HG03196 (cell line): Measurements from ENCODE around the gene BTNL9.
"Not testable (repeated sequence)": the region's sequence is repeated elsewhere in the genome, so short reads cannot be mapped to it uniquely, and the experiment has no call there.

Experiments used
- ATAC-seq: cut with Tn5 transposase; IDR thresholded peaks from one replicate; pipeline ENCODE4 v1.9.1; 2021; ENCODE audit not compliant: unreplicated experiment

The BTNL9 gene

DNA sequence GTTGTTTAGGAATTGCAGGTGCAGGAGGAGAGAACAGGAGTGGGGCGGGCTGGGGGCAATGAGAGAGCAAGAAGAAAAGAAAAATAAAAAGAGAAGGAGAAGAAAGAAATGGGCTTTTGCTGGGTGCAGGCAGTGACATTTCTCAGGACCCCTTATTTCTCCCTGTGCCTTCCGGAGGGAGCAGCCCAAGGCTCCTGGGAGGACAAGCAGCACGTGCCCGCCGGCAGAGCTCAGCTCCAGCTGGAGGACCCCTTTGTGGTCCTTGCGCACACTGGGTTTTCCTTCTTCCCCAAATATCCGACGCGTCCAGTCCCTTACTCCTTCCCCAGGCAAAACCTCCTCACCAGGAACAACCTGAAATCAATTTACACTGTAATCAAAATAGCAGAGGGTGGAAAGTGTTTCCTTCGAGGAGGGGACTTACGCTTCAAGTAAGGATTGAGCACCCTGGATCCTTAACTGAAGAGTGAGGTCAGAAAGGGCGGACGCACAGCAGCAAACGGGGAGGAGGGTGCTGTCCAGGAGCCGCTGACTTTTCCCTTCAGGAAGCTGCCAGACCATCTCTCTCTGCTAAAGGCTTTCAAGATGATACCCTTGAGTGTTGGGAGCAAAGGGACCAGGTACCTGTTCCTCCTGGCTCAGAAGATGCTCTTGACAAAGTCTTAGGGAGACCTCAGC, 2.1 kb downstream of the BTNL9 start:
- no peak for ATAC-seq

DNA sequence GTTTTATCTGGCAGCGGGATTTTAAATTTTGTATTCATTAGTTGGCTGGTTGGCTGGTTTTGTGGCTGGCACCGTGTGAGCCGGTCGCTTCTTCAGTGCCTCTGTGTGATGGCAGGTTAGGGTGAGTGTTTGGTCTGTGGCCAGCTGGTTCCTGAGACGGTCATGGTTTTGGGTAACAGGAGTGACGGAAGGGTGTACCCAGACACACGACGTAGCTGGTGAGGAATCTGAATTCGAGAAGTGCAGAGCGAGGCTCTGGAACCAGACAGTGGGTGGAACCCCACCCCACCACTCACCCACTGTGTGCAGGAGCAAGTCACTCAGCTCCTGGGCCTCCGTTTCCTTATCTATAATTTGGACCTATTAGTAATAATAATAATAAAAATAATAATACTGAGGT, 2.7 kb downstream of the BTNL9 start:
- ATAC-seq = no peak

DNA sequence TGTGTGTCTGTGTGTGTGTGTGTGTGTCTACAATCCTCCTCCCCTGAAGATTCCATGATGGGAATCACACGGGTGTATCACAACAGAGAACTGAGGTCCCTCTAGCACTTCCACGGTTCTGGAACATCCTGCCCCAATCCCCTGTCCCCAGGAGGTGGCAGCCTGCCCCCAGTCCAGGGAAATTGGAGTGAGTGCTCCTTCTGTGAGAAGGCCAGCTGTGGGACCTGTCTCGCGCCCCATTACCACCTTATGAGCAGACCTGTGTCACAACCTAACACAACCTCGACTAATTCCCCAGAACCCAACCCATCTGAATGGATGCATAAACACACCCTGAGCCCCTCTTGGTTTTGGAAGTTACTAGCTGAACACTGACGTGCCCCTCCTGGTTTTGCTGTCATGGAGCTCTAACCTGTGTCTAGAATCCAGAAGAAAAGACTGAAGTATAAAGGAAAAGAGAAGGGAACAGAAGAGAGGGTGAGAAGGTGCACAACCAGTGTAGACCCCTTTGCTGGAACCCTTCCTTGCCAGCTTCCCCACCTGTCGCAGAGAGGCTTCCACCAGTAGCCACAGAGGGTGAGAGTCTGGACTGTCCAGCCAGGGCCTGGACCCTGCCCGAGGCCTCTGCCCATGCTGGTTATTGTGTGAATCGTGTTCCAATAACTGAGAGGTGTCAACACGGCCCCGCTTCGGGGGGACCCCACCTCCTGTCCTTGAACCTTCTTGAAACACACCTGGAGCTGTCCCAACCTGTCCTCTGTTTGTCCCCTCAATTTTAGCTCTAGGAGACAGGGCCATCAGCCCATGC, 3.4 kb downstream of the BTNL9 start:
- ATAC-seq = no peak

- no peak for ATAC-seq
Observed at GRCh38 chr5:181044093-181044599, 4.1 kb downstream of the BTNL9 start.

GRCh38 chr5:181044662-181045305, 4.7 kb downstream of the BTNL9 start:
- no peak for ATAC-seq

DNA sequence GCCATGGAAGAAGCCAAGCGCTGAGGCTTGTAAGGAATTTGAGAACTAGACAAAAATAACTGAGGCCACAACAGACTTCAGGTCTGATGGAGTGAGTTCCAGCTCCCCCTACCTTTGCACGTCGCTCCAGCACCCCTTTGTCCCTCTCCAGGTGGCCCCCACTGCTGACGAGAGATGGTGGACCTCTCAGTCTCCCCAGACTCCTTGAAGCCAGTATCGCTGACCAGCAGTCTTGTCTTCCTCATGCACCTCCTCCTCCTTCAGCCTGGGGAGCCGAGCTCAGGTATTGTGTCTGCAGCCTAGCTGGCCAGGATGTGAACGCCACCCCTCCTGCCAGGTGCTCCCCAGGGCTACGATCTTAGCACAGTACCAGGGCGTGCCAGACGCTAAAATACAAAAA, 5.2 kb downstream of the BTNL9 start:
- ATAC-seq = no peak

DNA sequence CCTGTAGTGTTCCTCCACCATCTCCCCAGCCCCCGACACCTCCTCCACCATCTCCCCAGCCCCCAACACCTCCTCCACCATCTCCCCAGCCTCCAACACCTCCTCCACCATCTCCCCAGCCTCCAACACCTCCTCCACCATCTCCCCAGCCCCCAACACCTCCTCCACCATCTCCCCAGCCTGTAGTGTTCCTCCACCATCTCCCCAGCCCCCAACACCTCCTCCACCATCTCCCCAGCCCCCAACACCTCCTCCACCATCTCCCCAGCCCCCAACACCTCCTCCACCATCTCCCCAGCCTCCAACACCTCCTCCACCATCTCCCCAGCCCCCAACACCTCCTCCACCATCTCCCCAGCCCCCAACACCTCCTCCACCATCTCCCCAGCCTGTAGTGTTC, 5.8 kb downstream of the BTNL9 start:
- ATAC-seq = not testable (repeated sequence)

DNA sequence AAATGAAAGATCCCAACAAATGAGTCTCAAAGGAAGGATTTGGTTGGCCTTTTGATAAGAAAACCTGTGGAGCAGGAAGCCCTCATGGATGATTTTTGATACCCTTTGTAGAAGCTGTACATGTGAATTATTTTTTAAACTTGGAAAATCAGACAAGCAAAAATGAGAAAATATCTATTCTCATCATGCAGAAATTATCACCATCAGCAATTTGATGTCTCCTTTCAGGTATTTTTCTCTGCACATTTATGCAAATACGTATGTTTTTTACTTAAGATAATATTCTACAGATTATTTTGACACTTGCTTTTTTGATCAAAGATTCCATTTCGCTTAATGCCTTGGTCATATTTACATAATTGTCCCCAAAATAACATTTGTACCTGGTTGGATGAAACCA, 7.2 kb downstream of the BTNL9 start:
- ATAC-seq = no peak

GRCh38 chr5:181047921-181048320, 7.9 kb downstream of the BTNL9 start:
- no peak for ATAC-seq

GRCh38 chr5:181050016-181050415, 9.9 kb downstream of the BTNL9 start:
- no peak for ATAC-seq

- ATAC-seq = no peak
Observed at GRCh38 chr5:181051841-181052671, 12.0 kb downstream of the BTNL9 start.

DNA sequence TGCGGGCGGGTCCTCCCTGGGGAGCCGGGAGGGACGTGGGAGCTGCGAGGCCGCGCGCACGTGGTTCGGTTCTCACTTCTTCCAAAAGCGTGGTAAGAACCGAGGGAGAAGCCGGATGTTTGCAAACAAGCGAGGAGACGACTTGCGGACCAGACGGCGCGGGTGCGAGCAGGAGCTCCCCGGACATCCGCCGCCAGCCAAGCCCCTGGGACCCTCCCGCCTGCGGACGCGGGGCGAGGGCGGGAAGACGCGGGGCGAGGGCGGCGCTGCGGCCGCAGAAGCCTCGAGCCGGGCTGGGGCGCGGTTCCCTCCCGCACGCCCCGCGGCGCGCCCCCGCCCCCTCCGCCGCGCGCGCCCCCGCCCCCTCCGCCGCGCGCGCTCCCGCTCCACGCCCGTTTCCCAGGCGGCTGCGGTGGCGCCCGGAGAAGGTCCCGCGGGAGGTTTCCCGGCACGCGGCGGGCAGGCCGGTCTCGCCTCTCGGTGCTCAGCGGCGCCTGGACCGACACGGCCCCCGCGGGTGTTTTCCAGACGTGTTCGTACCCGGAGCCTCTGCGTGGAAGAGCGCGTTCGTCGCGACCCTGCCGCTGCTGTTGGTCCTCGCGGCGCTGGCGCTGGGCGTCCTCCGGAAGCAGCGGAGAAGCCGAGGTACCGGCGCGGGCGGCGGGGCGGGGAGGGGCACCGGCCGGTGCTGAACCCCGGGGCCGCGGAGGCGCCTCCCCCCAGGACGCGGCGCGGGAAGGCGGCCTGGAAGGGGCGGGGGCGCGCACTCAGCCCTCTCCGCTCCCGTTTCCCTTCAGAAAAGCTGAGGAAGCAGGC, 12.8 kb downstream of the BTNL9 start:
- no peak for ATAC-seq

DNA sequence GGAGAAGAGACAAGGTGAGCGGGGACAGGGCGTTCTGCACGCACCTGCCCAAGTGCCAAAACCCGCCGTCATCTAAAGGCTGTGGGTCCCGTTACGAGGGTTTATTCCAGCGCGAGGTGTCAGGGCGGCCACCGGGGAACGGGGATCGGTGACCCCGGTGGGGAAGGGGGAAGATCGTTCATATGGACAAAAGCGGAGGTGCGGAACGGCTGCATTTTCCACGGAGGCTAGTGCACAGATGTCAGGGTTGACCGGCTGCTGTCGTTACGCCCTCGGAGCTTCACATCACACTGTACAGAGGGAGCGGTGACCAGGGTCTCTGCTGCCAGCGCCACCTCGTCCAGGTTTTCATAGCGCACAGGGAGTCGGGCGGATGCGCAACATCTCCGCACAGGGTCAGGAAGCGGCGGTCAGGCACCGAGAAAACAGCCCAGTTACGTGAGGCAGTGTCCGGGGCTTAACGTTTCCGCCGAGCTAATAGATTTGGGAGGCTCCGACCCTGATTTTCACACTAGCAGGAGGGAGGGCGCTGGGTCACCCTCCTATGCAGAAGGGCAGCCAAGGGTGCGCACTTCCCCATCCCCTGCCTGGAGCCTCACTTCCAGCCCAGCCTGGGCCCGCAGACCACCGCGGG, 13.5 kb downstream of the BTNL9 start:
- ATAC-seq = no peak

- no peak for ATAC-seq
Observed at GRCh38 chr5:181054138-181054537, 14.1 kb downstream of the BTNL9 start.

DNA sequence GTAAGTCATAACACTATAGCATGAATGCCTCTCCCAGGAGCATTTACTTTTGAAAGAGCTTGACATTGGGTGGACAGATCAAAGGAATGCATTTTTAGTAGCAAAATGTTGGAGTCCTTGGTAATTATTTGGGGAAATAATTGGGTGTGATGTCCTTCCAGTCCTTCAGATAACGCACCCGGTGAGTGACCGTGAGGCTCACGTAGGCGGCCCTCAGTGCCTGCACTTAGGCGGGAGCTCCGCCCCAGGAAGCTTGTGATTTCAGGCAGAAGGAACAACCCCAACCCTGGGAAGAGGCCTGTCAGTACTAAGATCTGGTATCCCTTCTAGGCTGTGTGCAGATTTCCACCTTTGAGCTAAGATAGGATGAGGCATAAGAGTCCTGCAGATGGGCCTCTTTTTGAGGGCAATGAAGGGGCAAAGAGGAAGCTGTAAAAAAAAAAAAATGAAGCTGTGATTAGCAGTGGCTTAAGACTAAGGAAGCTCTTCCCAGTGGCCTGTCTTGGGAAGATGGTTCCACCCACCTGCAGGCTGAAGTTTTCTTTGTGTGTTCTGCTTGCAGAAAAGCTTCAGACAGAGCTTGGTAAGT, 14.9 kb downstream of the BTNL9 start:
- no peak for ATAC-seq

DNA sequence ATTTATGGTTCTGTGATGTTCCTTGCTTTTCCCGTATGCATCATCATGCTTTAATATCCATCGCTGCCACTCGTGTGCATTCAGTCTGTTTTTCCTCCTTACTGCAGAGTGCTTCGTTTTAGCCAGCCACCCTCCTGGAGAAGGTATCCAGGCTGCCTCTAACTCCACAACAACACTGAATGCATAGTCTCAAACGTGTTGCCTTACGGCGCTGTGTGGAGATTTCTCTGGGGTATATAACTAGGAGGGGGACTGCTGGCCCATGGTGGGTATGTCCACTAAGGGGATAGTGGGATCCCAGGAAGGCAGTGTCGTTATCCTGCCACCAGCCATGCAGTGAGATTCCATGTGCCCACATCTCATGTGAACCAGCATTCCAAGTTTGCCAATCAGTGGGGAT, 16.4 kb downstream of the BTNL9 start:
- no peak for ATAC-seq

GRCh38 chr5:181058321-181058720, 18.3 kb downstream of the BTNL9 start:
- ATAC-seq = no peak

- no peak for ATAC-seq
Observed at GRCh38 chr5:181058786-181059296, 18.8 kb downstream of the BTNL9 start.
